Measurements from ENCODE around the gene INTS7.

INTS7 gene

GRCh38 chr1:211901945-211902344, 133.4 kb downstream of the INTS7 start:
- no peak for DNase-seq

- DNase-seq: no peak
Observed at GRCh38 chr1:211900441-211900840, 134.9 kb downstream of the INTS7 start.

DNA sequence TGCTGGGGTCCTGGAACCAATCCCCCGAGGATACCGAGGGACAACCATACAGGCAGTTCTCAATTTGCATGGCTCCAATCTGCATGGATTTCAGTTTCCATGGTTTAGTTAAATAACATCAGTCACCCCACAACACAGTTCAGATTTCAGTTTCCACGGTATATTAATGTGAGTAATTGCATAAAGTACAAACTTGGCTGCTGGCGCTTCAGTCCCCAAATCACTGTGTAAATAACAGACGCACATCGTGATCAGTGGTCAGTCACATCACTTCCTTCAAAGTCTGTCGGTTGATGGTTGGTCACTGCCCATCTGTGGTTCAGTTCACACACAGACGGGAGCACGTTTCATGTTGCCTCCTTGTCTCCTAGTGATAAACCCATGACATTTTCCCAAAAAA, 138.4 kb downstream of the INTS7 start:
- no peak for DNase-seq

DNA sequence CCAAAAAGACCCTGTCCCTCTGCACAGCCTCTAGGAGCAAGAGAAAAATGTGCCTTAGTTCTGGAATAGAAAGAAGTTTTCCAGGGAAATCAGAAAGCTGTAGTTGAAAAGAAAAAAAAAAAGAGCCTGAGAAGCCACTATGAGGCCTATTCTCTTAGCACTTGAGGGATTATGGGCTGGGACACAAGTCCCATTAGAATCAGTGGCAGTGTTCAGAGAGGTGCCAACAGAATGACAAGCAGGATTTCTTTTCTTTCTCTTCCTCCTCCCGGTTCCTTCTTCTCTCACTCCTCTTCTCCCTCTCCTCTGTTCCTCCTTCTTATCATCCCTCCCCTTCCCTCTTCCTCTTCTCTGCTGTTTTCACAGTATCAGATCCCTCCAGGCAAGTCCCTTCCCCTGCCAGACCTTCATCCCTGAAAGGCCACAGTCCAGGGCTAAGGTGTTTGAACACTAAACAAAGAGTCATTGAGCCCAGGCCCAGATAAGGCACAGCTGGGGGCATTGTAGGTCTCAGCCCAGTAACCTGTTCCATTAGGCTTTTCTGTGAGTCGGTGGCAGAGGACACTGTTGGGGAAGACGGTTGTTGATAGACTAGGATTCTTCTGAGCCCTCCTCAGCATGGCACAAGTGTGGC, 140.1 kb downstream of the INTS7 start:
- DNase-seq: no peak

- no peak for DNase-seq
Observed at GRCh38 chr1:211894312-211894711, 141.0 kb downstream of the INTS7 start.

GRCh38 chr1:211893260-211893659, 142.1 kb downstream of the INTS7 start:
- no peak for DNase-seq

GRCh38 chr1:211892577-211892976, 142.8 kb downstream of the INTS7 start:
- no peak for DNase-seq

DNA sequence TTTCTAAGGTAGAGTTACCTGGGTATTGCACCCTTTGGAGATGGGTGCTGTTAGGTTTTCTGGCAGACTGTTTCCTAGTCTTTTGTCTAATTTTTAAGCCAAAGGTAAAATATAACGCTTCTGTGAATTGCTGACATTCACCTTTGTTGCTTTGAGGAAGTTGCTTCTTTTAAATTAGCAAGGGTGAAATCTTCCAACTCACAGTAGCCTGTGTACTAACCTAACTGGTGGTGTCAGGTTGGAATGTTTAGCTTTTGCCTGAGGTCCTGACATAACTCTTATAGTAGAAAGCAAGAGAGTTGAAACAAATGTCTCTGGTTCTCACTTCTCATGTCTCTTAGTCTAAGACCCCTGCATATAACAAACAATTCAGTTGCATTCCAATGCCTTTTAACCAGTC, 143.6 kb downstream of the INTS7 start:
- no peak for DNase-seq

Measured in hematopoietic multipotent progenitor cell treated with erythropoietin and hydrocortisone succinate and interleukin-3 and kit ligand, for 6 days (in vitro differentiated cells).